Osteocyte (in vitro differentiated cells): ENCODE results near the gene USP17L13. TPM values are rescaled to one million over a fixed set of nuclear protein-coding genes. Genes with fewer than 3 reads are reported as not detected.
"Not testable (repeated sequence)": the region's sequence is repeated elsewhere in the genome, so short reads cannot be mapped to it uniquely, and the experiment has no call there.

ENCODE experiments used
- DNase-seq: peaks from one replicate; pipeline ENCODE4 v3.0.0; 2021; ENCODE audit warnings: mixed read lengths; ENCODE audit not compliant: unreplicated experiment; ENCODE audit errors: extremely low spot score
- H3K27ac Mint-ChIP-seq: one replicate; pipeline ENCODE4 v1.8.0; 2021; ENCODE audit warnings: mild to moderate bottlenecking, mixed read lengths; ENCODE audit not compliant: unreplicated experiment
- H3K27me3 Mint-ChIP-seq: one replicate; pipeline ENCODE4 v1.8.0; 2021; ENCODE audit warnings: mixed read lengths; ENCODE audit not compliant: unreplicated experiment
- H3K36me3 Mint-ChIP-seq: one replicate; pipeline ENCODE4 v1.8.0; 2021; ENCODE audit warnings: mixed read lengths; ENCODE audit not compliant: unreplicated experiment
- H3K4me1 Mint-ChIP-seq: one replicate; pipeline ENCODE4 v1.8.0; 2021; ENCODE audit warnings: mixed read lengths; ENCODE audit not compliant: unreplicated experiment
- H3K4me3 Mint-ChIP-seq: one replicate; pipeline ENCODE4 v1.8.0; 2021; ENCODE audit warnings: mild to moderate bottlenecking, moderate library complexity, mixed read lengths; ENCODE audit not compliant: unreplicated experiment
- H3K9me3 Mint-ChIP-seq: one replicate; pipeline ENCODE4 v1.8.0; 2021; ENCODE audit warnings: mixed read lengths; ENCODE audit not compliant: unreplicated experiment
- long read RNA-seq: library from polyadenylated mRNA; unstranded; transcript quantifications from one replicate; pipeline ENCODE4 v2.0.0, GENCODE V29; 2021
- total RNA-seq: library from RNA; stranded (reverse); gene quantifications from 2 replicates; pipeline ENCODE4 v1.2.1, GENCODE V29; 2021

USP17L13 gene
- not detected in 2 replicates for total RNA-seq
- long read RNA-seq, result 0 reads

GRCh38 chr4:9224596-9224995 lies at the start of gene USP17L13:
TSS of gene USP17L13 (plus strand) at chr4:9224896. CDS start at chr4:9224896, 0 bp downstream.
- not testable (repeated sequence) for H3K4me3 Mint-ChIP-seq, H3K27ac Mint-ChIP-seq, H3K27me3 Mint-ChIP-seq, DNase-seq, H3K4me1 Mint-ChIP-seq, H3K9me3 Mint-ChIP-seq, H3K36me3 Mint-ChIP-seq

GRCh38 chr4:9210357-9210756 lies 14.3 kb upstream of the USP17L13 start, which contains the start of gene USP17L10:
TSS of gene USP17L10 (plus strand) at chr4:9210657. CDS start at chr4:9210657, 0 bp downstream.
- H3K4me3 Mint-ChIP-seq, H3K27me3 Mint-ChIP-seq, H3K27ac Mint-ChIP-seq, H3K36me3 Mint-ChIP-seq, H3K9me3 Mint-ChIP-seq, H3K4me1 Mint-ChIP-seq, DNase-seq: not testable (repeated sequence)

GRCh38 chr4:9214701-9215100 lies 10.0 kb upstream of the USP17L13 start:
- H3K4me1 Mint-ChIP-seq, H3K9me3 Mint-ChIP-seq, H3K27me3 Mint-ChIP-seq, H3K4me3 Mint-ChIP-seq, H3K27ac Mint-ChIP-seq, H3K36me3 Mint-ChIP-seq: not testable (repeated sequence)
- peak; percentile 2 for DNase-seq

- H3K9me3 Mint-ChIP-seq, H3K27me3 Mint-ChIP-seq, H3K27ac Mint-ChIP-seq, H3K36me3 Mint-ChIP-seq, H3K4me3 Mint-ChIP-seq, DNase-seq, H3K4me1 Mint-ChIP-seq: not testable (repeated sequence)
Observed at GRCh38 chr4:9215105-9215504, 9.6 kb upstream of the USP17L13 start, which contains the start of gene USP17L11. TSS of gene USP17L11 (plus strand) at chr4:9215405. CDS start at chr4:9215405, 0 bp downstream.

- not testable (repeated sequence) for H3K4me3 Mint-ChIP-seq, H3K4me1 Mint-ChIP-seq, H3K27ac Mint-ChIP-seq, H3K27me3 Mint-ChIP-seq, H3K36me3 Mint-ChIP-seq, DNase-seq, H3K9me3 Mint-ChIP-seq
Observed at GRCh38 chr4:9219852-9220251, 4.8 kb upstream of the USP17L13 start, which contains the start of gene USP17L12. TSS of gene USP17L12 (plus strand) at chr4:9220152. CDS start at chr4:9220152, 0 bp downstream.

GRCh38 chr4:9230249-9230648 lies 5.6 kb downstream of the USP17L13 start:
- not testable (repeated sequence) for H3K36me3 Mint-ChIP-seq, H3K27me3 Mint-ChIP-seq, H3K4me1 Mint-ChIP-seq, H3K27ac Mint-ChIP-seq, H3K4me3 Mint-ChIP-seq, H3K9me3 Mint-ChIP-seq
- DNase-seq, result peak; percentile 70

GRCh38 chr4:9234085-9234484 lies 9.4 kb downstream of the USP17L13 start, which contains the start of gene USP17L15:
TSS of gene USP17L15 (plus strand) at chr4:9234385. CDS start at chr4:9234385, 0 bp downstream.
- not testable (repeated sequence) for H3K27ac Mint-ChIP-seq, DNase-seq, H3K27me3 Mint-ChIP-seq, H3K36me3 Mint-ChIP-seq, H3K9me3 Mint-ChIP-seq, H3K4me3 Mint-ChIP-seq, H3K4me1 Mint-ChIP-seq

GRCh38 chr4:9238461-9238860 lies 13.8 kb downstream of the USP17L13 start:
- not testable (repeated sequence) for H3K4me3 Mint-ChIP-seq, H3K9me3 Mint-ChIP-seq, H3K36me3 Mint-ChIP-seq, H3K27ac Mint-ChIP-seq, H3K27me3 Mint-ChIP-seq, H3K4me1 Mint-ChIP-seq
- peak; percentile 25 for DNase-seq

GRCh38 chr4:9243579-9243978 lies 18.9 kb downstream of the USP17L13 start, which contains the start of gene USP17L17:
TSS of gene USP17L17 (plus strand) at chr4:9243879. CDS start at chr4:9243879, 0 bp downstream.
- H3K27me3 Mint-ChIP-seq, H3K36me3 Mint-ChIP-seq, H3K4me3 Mint-ChIP-seq, H3K9me3 Mint-ChIP-seq, DNase-seq, H3K4me1 Mint-ChIP-seq, H3K27ac Mint-ChIP-seq: not testable (repeated sequence)

- DNase-seq, result peak; percentile 83
- H3K4me3 Mint-ChIP-seq, H3K36me3 Mint-ChIP-seq, H3K27ac Mint-ChIP-seq, H3K9me3 Mint-ChIP-seq, H3K4me1 Mint-ChIP-seq, H3K27me3 Mint-ChIP-seq: not testable (repeated sequence)
Observed at GRCh38 chr4:9247953-9248680, 23.4 kb downstream of the USP17L13 start, which contains the start of gene USP17L18. TSS of gene USP17L18 (plus strand) at chr4:9248630. CDS start at chr4:9248630, 0 bp downstream.

- not testable (repeated sequence) for H3K9me3 Mint-ChIP-seq, H3K27me3 Mint-ChIP-seq, H3K4me3 Mint-ChIP-seq, H3K27ac Mint-ChIP-seq, H3K36me3 Mint-ChIP-seq, DNase-seq, H3K4me1 Mint-ChIP-seq
Observed at GRCh38 chr4:9253078-9253477, 28.4 kb downstream of the USP17L13 start, which contains the start of gene USP17L19. TSS of gene USP17L19 (plus strand) at chr4:9253378. CDS start at chr4:9253378, 0 bp downstream.

- H3K36me3 Mint-ChIP-seq, H3K4me1 Mint-ChIP-seq, H3K4me3 Mint-ChIP-seq, DNase-seq, H3K9me3 Mint-ChIP-seq, H3K27ac Mint-ChIP-seq, H3K27me3 Mint-ChIP-seq: not testable (repeated sequence)
Observed at GRCh38 chr4:9257824-9258223, 33.1 kb downstream of the USP17L13 start, which contains the start of gene USP17L20. TSS of gene USP17L20 (plus strand) at chr4:9258124. CDS start at chr4:9258124, 0 bp downstream.
